ENCODE results near the gene TSPAN8.
"Not testable (repeated sequence)": the region's sequence is repeated elsewhere in the genome, so short reads cannot be mapped to it uniquely, and the experiment has no call there.

TSPAN8 gene

GRCh38 chr12:71125515-71125914 lies 32.3 kb downstream of the TSPAN8 start:
- no peak for DNase-seq

- DNase-seq, result no peak
These were observed 32.9 kb downstream of the TSPAN8 start for GRCh38 chr12:71124835-71125460.

- not testable (repeated sequence) for DNase-seq
These were observed 44.7 kb downstream of the TSPAN8 start for GRCh38 chr12:71113148-71113547.

- no peak for DNase-seq
These were observed 48.0 kb downstream of the TSPAN8 start for GRCh38 chr12:71109834-71110233.

GRCh38 chr12:71108355-71108754 lies 49.4 kb downstream of the TSPAN8 start:
- DNase-seq, result no peak

GRCh38 chr12:71107936-71108335 lies 49.9 kb downstream of the TSPAN8 start:
- DNase-seq, result no peak

GRCh38 chr12:71105956-71106355 lies 51.8 kb downstream of the TSPAN8 start:
- DNase-seq, result no peak

- DNase-seq, result no peak
These were observed 65.5 kb downstream of the TSPAN8 start for GRCh38 chr12:71092290-71092689.

- DNase-seq, result no peak
These were observed 66.8 kb downstream of the TSPAN8 start for GRCh38 chr12:71090971-71091370.

- DNase-seq, result no peak
These were observed 72.2 kb downstream of the TSPAN8 start for GRCh38 chr12:71085575-71085974.

GRCh38 chr12:71075743-71076142 lies 82.1 kb downstream of the TSPAN8 start:
- DNase-seq, result no peak

All from T-helper 9 cell (primary cell).